Measurements from ENCODE around the gene SPRR2D. TPM values are rescaled to one million over a fixed set of nuclear protein-coding genes. Genes with fewer than 3 reads are reported as not detected.
A peak's percentile ranks its signal among the peaks of the same experiment; 100 is the strongest.
"Not testable (repeated sequence)": the region's sequence is repeated elsewhere in the genome, so short reads cannot be mapped to it uniquely, and the experiment has no call there.

SPRR2D gene
- polyA plus RNA-seq, 1 donor (not counting 4 experiments of a cell fraction or from before 2014, with no cell fraction given), result 6.6 TPM

- dilution Hi-C loops (cut with MboI; ENCODE audit: extremely low pct_ligation_motif_present, low sequenced_read_pairs), result no loop called here
- Histone ChIP-seq H3K36me3 (ENCODE audit: control insufficient read depth in 2 of 2, extremely low read depth in 1 of 2, insufficient read depth in 2 of 2, low read length in 2 of 2) (no peaks in the 10 kb centered on the region), H3K9me3 (ENCODE audit: control insufficient read depth, low read depth, low read length) (no peaks in the 10 kb centered on the region), H3K4me3 (ENCODE audit: control insufficient read depth in 2 of 3, extremely low read depth in 1 of 3, insufficient read depth in 2 of 3, low read depth in 1 of 3, low read length in 3 of 3) (no peak within 1 kb of the TSS), H3K4me1 (ENCODE audit: control insufficient read depth, extremely low read depth, insufficient read depth, low read length) (peaks cover 20% of the 10 kb centered on the region), H3K4me2 (ENCODE audit: control insufficient read depth, extremely low read depth, insufficient read depth, low read depth, low read length) (peak within 1 kb of the TSS; percentile 33), H4K20me1 (ENCODE audit: control insufficient read depth, extremely low read depth, insufficient read depth, low read length) (no peaks in the 10 kb centered on the region), H3K79me2 (ENCODE audit: control insufficient read depth, insufficient read depth, low read length) (no peaks in the 10 kb centered on the region), H3K27ac (ENCODE audit: control insufficient read depth, insufficient read depth, low read length) (no peak within 1 kb of the TSS), H3K9ac (ENCODE audit: control insufficient read depth, extremely low read depth, insufficient read depth, low read length) (no peak within 1 kb of the TSS), H3K27me3 (ENCODE audit: control insufficient read depth, extremely low read depth, insufficient read depth, low read length) (no peaks in the 10 kb centered on the region), H2AFZ (ENCODE audit: control insufficient read depth, low read length) (peak within 1 kb of the TSS; percentile 24), H3K9me1 (ENCODE audit: control insufficient read depth, extremely low read depth, insufficient read depth, low read length) (no peaks in the 10 kb centered on the region)
- TF ChIP-seq EZH2 (IDR thresholded peaks at IDR 0.05; ENCODE audit: low read length), result no peak
- TF ChIP-seq, protein P1, sequence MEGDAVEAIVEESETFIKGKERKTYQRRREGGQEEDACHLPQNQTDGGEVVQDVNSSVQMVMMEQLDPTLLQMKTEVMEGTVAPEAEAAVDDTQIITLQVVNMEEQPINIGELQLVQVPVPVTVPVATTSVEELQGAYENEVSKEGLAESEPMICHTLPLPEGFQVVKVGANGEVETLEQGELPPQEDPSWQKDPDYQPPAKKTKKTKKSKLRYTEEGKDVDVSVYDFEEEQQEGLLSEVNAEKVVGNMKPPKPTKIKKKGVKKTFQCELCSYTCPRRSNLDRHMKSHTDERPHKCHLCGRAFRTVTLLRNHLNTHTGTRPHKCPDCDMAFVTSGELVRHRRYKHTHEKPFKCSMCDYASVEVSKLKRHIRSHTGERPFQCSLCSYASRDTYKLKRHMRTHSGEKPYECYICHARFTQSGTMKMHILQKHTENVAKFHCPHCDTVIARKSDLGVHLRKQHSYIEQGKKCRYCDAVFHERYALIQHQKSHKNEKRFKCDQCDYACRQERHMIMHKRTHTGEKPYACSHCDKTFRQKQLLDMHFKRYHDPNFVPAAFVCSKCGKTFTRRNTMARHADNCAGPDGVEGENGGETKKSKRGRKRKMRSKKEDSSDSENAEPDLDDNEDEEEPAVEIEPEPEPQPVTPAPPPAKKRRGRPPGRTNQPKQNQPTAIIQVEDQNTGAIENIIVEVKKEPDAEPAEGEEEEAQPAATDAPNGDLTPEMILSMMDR (optimal IDR thresholded peaks at IDR 0.05 in 1 of 3, IDR thresholded peaks at IDR 0.05 in 1 of 3, conservative IDR thresholded peaks at IDR 0.05 in 1 of 3; ENCODE audit: extremely low read depth in 1 of 3, insufficient read depth in 2 of 3, low read length in 3 of 3), result no peak
- no peak for DNase-seq (ENCODE audit: low read depth, low spot score)
- peak; percentile 67 for FAIRE-seq
Measured at GRCh38 chr1:153057375-153057774, 16.5 kb upstream of the SPRR2D start, which contains the start of gene SPRR2A. Gene SPRR2A (minus strand): TSS chr1:153057512. CDS start chr1:153056735, 777 bp downstream.

- dilution Hi-C loops (cut with MboI; ENCODE audit: extremely low pct_ligation_motif_present, low sequenced_read_pairs); H3K36me3 ChIP-seq (ENCODE audit: control insufficient read depth in 2 of 2, extremely low read depth in 1 of 2, insufficient read depth in 2 of 2, low read length in 2 of 2); H3K4me3 ChIP-seq (ENCODE audit: control insufficient read depth in 2 of 3, extremely low read depth in 1 of 3, insufficient read depth in 2 of 3, low read depth in 1 of 3, low read length in 3 of 3): not testable (repeated sequence)
Measured at GRCh38 chr1:153056111-153056510, 15.2 kb upstream of the SPRR2D start.

More at GRCh38 chr1:153056111-153056510, 15.2 kb upstream of the SPRR2D start:
- not testable (repeated sequence) for H3K79me2 ChIP-seq (ENCODE audit: control insufficient read depth, insufficient read depth, low read length); H3K9me1 ChIP-seq (ENCODE audit: control insufficient read depth, extremely low read depth, insufficient read depth, low read length); H3K27ac ChIP-seq (ENCODE audit: control insufficient read depth, insufficient read depth, low read length); H3K9ac ChIP-seq (ENCODE audit: control insufficient read depth, extremely low read depth, insufficient read depth, low read length); H4K20me1 ChIP-seq (ENCODE audit: control insufficient read depth, extremely low read depth, insufficient read depth, low read length); H3K27me3 ChIP-seq (ENCODE audit: control insufficient read depth, extremely low read depth, insufficient read depth, low read length); H3K4me2 ChIP-seq (ENCODE audit: control insufficient read depth, extremely low read depth, insufficient read depth, low read depth, low read length); H3K9me3 ChIP-seq (ENCODE audit: control insufficient read depth, low read depth, low read length); DNase-seq (ENCODE audit: low read depth, low spot score); H2AFZ ChIP-seq (ENCODE audit: control insufficient read depth, low read length)
- H3K4me1 ChIP-seq (ENCODE audit: control insufficient read depth, extremely low read depth, insufficient read depth, low read length), result peaks cover 20% of the 10 kb centered on the region
- FAIRE-seq, result peak; percentile 41
- TF ChIP-seq, protein P1 (optimal IDR thresholded peaks at IDR 0.05 in 1 of 3, IDR thresholded peaks at IDR 0.05 in 1 of 3, conservative IDR thresholded peaks at IDR 0.05 in 1 of 3; ENCODE audit: extremely low read depth in 1 of 3, insufficient read depth in 2 of 3, low read length in 3 of 3), result peak in 1 of 3 experiments; percentile 8
